GM12878 (cell line): Measurements from ENCODE around the gene NEXN. TPM values are rescaled to one million over a fixed set of nuclear protein-coding genes. Genes with fewer than 3 reads are reported as not detected.

Experiments
- ATAC-seq: fragments of 200-7000 bp; cut with Tn5 transposase; 3 replicates; pipeline ENCODE4 v1.9.1; 2020; ENCODE audit warnings: mild to moderate bottlenecking, moderate library complexity
- BruUV-seq: library from RNA; stranded (reverse); fragments of 400-500 nt; replicated peaks from 2 replicates; lab custom pipeline; 2021; lab: Mats Ljungman, UMichigan
- CTCF ChIA-PET: fragments of 300-600 bp; sonication (Branson Sonifier 250); formaldehyde crosslinking; extraction: SDS; loops from one replicate; lab custom pipeline; 2021; ENCODE audit warnings: inconsistent platforms; lab: Yijun Ruan, JAX
- POLR2A ChIA-PET: fragments of 350-600 bp; formaldehyde crosslinking; extraction: SDS; loops from one replicate; lab custom pipeline; 2021; ENCODE audit warnings: inconsistent platforms; lab: Charles Lee
- RAD21 ChIA-PET: fragments of 300-600 bp; sonication (Branson Sonifier 250); formaldehyde crosslinking; loops from one replicate; lab custom pipeline; 2023; ENCODE audit warnings: antibody characterized with exemption; ENCODE audit not compliant: unreplicated experiment; lab: Charles Lee
- SMC1A ChIA-PET: fragments of 300-600 bp; sonication (Branson Sonifier 250); formaldehyde crosslinking; loops from one replicate; lab custom pipeline; 2023; ENCODE audit not compliant: unreplicated experiment, uncharacterized antibody; lab: Charles Lee
- DNase-seq: peaks from one replicate; pipeline ENCODE4 v3.0.0-alpha.2; 2011; ENCODE audit warnings: low read depth, low spot score
- FAIRE-seq: peaks from 3 replicates; lab custom pipeline; 2011; peaks lifted over from hg19 to GRCh38; lab: Jason Lieb, UNC
- H2AFZ ChIP-seq: 2 replicates; pipeline ENCODE4 v1.6.0; 2011; ENCODE audit warnings: low read depth, low read length, control low read depth; ENCODE audit not compliant: control insufficient read depth
- H3K27ac ChIP-seq: 2 replicates; pipeline ENCODE4 v1.5.1; 2011; ENCODE audit warnings: control low read depth; ENCODE audit not compliant: control insufficient read depth, insufficient read depth
- H3K27me3 ChIP-seq, 2 experiments: replicated peaks in 1 of 2; 2 replicates each; pipeline versions ENCODE4 v1.6.0 to v1.6.1; 2011; ENCODE audit warnings: low read length in 1 of 2; ENCODE audit not compliant: control insufficient read depth in 2 of 2, insufficient read depth in 2 of 2
- H3K36me3 ChIP-seq, 2 experiments: 2 replicates each; pipeline ENCODE4 v1.5.1; 2011; ENCODE audit warnings: low read length in 1 of 2; ENCODE audit not compliant: control insufficient read depth in 2 of 2, insufficient read depth in 2 of 2
- H3K4me1 ChIP-seq: 2 replicates; pipeline ENCODE4 v1.6.1; 2011; ENCODE audit warnings: mild to moderate bottlenecking, low read length, moderate library complexity, mixed read lengths; ENCODE audit not compliant: control insufficient read depth, insufficient read depth
- H3K4me2 ChIP-seq: 2 replicates; pipeline ENCODE4 v1.6.0; 2011; ENCODE audit warnings: control low read depth; ENCODE audit not compliant: control insufficient read depth, insufficient read depth
- H3K4me3 ChIP-seq: fragments of 200-600 bp; sonication (generic); 2 replicates; pipeline ENCODE4 v1.5.1; 2016
- H3K79me2 ChIP-seq: 2 replicates; pipeline ENCODE4 v1.6.0; 2011; ENCODE audit warnings: low read length; ENCODE audit not compliant: control insufficient read depth, insufficient read depth
- H3K9ac ChIP-seq: 2 replicates; pipeline ENCODE4 v1.8.0; 2011; ENCODE audit warnings: low read length, control low read depth, mixed read lengths; ENCODE audit not compliant: control insufficient read depth, insufficient read depth
- H3K9me3 ChIP-seq: replicated peaks from 3 replicates; pipeline ENCODE4 v1.5.1; 2011; ENCODE audit warnings: mild to moderate bottlenecking, low read length; ENCODE audit not compliant: control insufficient read depth, insufficient read depth
- H4K20me1 ChIP-seq: 2 replicates; pipeline ENCODE4 v1.6.0; 2011; ENCODE audit not compliant: control insufficient read depth, insufficient read depth
- BCL3 ChIP-seq: IDR thresholded peaks from 2 replicates; pipeline ENCODE4 v1.6.1; 2011; ENCODE audit warnings: borderline replicate concordance, low read depth, mild to moderate bottlenecking, moderate library complexity, low read length; ENCODE audit not compliant: insufficient read depth, poor library complexity, severe bottlenecking
- CHD1 ChIP-seq: IDR thresholded peaks from 2 replicates; pipeline ENCODE4 v1.6.1; 2012; ENCODE audit warnings: low read depth, low read length, improper control_type of control experiment
- HDGF ChIP-seq: fragments of 450-650 bp; IDR thresholded peaks from 2 replicates; pipeline ENCODE4 v1.6.1; 2016; ENCODE audit warnings: antibody characterized with exemption
- SIN3A ChIP-seq: IDR thresholded peaks from 2 replicates; pipeline ENCODE4 v1.6.1; 2012; ENCODE audit warnings: low read depth, low read length, improper control_type of control experiment
- SIX5 ChIP-seq: IDR thresholded peaks from 2 replicates; pipeline ENCODE4 v1.6.1; 2011; ENCODE audit warnings: mild to moderate bottlenecking, low read depth, low read length, moderate library complexity; ENCODE audit not compliant: severe bottlenecking
- TAF1 ChIP-seq: IDR thresholded peaks from 2 replicates; pipeline ENCODE4 v1.6.1; 2011; ENCODE audit warnings: mild to moderate bottlenecking, low read depth, low read length, borderline replicate concordance
- TCF12 ChIP-seq: IDR thresholded peaks from 2 replicates; pipeline ENCODE4 v1.6.1; 2011; ENCODE audit warnings: low read depth, mild to moderate bottlenecking, low read length
- ZBTB33 ChIP-seq: fragments of 450-650 bp; IDR thresholded peaks from 2 replicates; pipeline ENCODE4 v1.6.1; 2017; ENCODE audit warnings: mild to moderate bottlenecking
- in situ Hi-C: fragments of 300-500 bp; cut with MboI; formaldehyde crosslinking; loops from 9 replicates; pipeline ENCODE4 v1.14.3; 2018; ENCODE audit warnings: mixed read lengths
- intact Hi-C: fragments of 100-400 bp; cut with micrococcal nuclease; formaldehyde crosslinking; loops from one replicate; pipeline ENCODE4 v1.14.2; 2022; ENCODE audit not compliant: unreplicated experiment
- polyA plus RNA-seq, 11 experiments: library from polyadenylated mRNA; depleted of rRNA in 4 of 11; unstranded in 6 of 11; stranded (reverse) in 5 of 11; fragments of >200 nt; fragmentation: Nextera tagmentation in 4 of 11; fragmentation: Illumina TruSeq in 1 of 11; extraction: Ambion mirVana in 4 of 11; extraction: Trizol in 1 of 11; gene quantifications; 1 replicate in 1 of 11; 2 replicates in 10 of 11; pipeline versions ENCODE4 v1.2.1 to v1.2.3, GENCODE V29; 2011 to 2016; ENCODE audit warnings: inconsistent platforms in 2 of 11, missing spikeins in 2 of 11, low read depth in 1 of 11
- total RNA-seq, 4 experiments: library from RNA; depleted of rRNA in 3 of 4; stranded (reverse); fragments of >200 nt in 3 of 4; fragmentation: Illumina TruSeq in 1 of 4; extraction: Trizol in 1 of 4; gene quantifications; 2 replicates each; pipeline versions ENCODE4 v1.2.1 to v1.2.3, GENCODE V29; 2013 to 2021
- TF ChIP-seq, protein P1 (sequence below): fragments of 450-650 bp; IDR thresholded peaks from 2 replicates; pipeline ENCODE4 v1.6.1; 2018; ENCODE audit warnings: borderline replicate concordance, mild to moderate bottlenecking; ENCODE audit not compliant: partially characterized antibody

NEXN gene
- total and polyA plus RNA-seq, 10 of the 15 experiments (the other 5 are each of a cell fraction or from before 2014, with no cell fraction given): 2.5 to 46.6 (median 15.4) TPM

DNA sequence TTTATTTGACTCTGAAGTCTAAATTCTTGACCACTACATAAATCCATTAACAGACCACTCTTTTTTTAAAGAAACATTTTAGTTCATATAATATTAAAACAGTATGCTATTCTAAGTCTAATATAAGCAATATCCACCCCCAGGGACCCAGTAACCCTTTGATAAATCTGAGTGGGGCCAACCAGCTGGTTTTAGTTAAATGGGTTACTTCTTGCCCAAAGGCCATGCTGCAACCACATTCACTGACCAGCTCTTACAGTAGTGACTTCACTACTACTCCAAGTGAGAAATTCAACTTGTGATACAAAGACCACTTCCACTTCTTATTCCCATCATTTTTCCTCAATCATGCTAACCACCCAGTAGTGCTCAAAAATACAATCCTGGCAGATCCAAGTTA, 70.0 kb downstream of the NEXN start:
- in situ Hi-C loops: no loop called here
- BruUV-seq: no TSS peak

More for the DNA sequence above, 70.0 kb downstream of the NEXN start:
- ChIA-PET POLR2A (interaction anchor here (0.9 kb wide), 1 partner anchor 9 kb away, joined by 4 read pairs; no protein-coding TSS in a partner anchor), SMC1A (interaction anchor here (0.6 to 4.8 kb wide), 4 partner anchors 11 to 1016 kb away, joined by 3 to 15 read pairs (median 3); no protein-coding TSS in a partner anchor), CTCF (no interaction called here), RAD21 (interaction anchor here (1.4 kb wide), 1 partner anchor 20 kb away, joined by 3 read pairs; the partner anchor contains the start of gene FUBP1)
- no peak overlapping the region for H3K27ac ChIP-seq
- H3K9ac ChIP-seq: no peak overlapping the region
- H3K79me2 ChIP-seq: peaks cover 7% of the 10 kb centered on the region
- no peaks in the 10 kb centered on the region for H3K9me3 ChIP-seq
- peaks cover 11 to 55% of the 10 kb centered on the region in 2 experiments for H3K36me3 ChIP-seq
- H3K4me2 ChIP-seq: no peak overlapping the region
- no peak for ATAC-seq
- H3K4me1 ChIP-seq: no peaks in the 10 kb centered on the region
- TF ChIP-seq HDGF (no peak), CHD1 (no peak), BCL3 (no peak), ZBTB33 (no peak), TCF12 (no peak), SIN3A (no peak), SIX5 (no peak), TAF1 (no peak)
- TF ChIP-seq, protein P1, sequence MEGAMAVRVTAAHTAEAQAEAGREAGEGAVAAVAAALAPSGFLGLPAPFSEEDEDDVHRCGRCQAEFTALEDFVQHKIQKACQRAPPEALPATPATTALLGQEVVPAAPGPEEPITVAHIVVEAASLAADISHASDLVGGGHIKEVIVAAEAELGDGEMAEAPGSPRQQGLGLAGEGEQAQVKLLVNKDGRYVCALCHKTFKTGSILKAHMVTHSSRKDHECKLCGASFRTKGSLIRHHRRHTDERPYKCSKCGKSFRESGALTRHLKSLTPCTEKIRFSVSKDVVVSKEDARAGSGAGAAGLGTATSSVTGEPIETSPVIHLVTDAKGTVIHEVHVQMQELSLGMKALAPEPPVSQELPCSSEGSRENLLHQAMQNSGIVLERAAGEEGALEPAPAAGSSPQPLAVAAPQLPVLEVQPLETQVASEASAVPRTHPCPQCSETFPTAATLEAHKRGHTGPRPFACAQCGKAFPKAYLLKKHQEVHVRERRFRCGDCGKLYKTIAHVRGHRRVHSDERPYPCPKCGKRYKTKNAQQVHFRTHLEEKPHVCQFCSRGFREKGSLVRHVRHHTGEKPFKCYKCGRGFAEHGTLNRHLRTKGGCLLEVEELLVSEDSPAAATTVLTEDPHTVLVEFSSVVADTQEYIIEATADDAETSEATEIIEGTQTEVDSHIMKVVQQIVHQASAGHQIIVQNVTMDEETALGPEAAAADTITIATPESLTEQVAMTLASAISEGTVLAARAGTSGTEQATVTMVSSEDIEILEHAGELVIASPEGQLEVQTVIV: no peak
- H3K4me3 ChIP-seq: no peak overlapping the region
- DNase-seq: no peak
- intact Hi-C loops: no loop called here
- no peak for FAIRE-seq
- H2AFZ ChIP-seq: no peak overlapping the region
- H4K20me1 ChIP-seq: 0 out of 2 replicates have a peak, but pooled peaks cover 4% of the 10 kb centered on the region
- H3K27me3 ChIP-seq: no peaks in the 10 kb centered on the region
